CD4-positive, alpha-beta memory T cell (primary cell): ENCODE results near the gene PTER. TPM values are rescaled to one million over a fixed set of nuclear protein-coding genes. Genes with fewer than 3 reads are reported as not detected.

Experiments used
- CTCF ChIA-PET: fragments of 350-600 bp; sonication (Branson Sonifier 250); formaldehyde crosslinking; loops from one replicate; lab custom pipeline; 2021; ENCODE audit warnings: inconsistent platforms; ENCODE audit not compliant: partially characterized antibody; lab: Charles Lee
- POLR2A ChIA-PET: fragments of 350-600 bp; sonication (Branson Sonifier 250); formaldehyde crosslinking; loops from one replicate; lab custom pipeline; 2021; ENCODE audit not compliant: partially characterized antibody; lab: Charles Lee
- DNase-seq, 5 donors: peaks; one replicate each; pipeline versions ENCODE4 v3.0.0 to v3.0.0-alpha.2; 2020 to 2022; ENCODE audit warnings: mixed read lengths in 1 of 5
- H3K27ac ChIP-seq: one replicate; pipeline ENCODE4 v1.7.0; 2013; ENCODE audit warnings: low read depth, low read length
- H3K27me3 ChIP-seq: 2 replicates; pipeline ENCODE4 v1.7.0; 2013; ENCODE audit warnings: mild to moderate bottlenecking, low read length, moderate library complexity; ENCODE audit not compliant: insufficient read depth
- H3K36me3 ChIP-seq: 2 replicates; pipeline ENCODE4 v1.7.0; 2013; ENCODE audit warnings: mild to moderate bottlenecking, low read length, moderate library complexity; ENCODE audit not compliant: insufficient read depth
- H3K4me1 ChIP-seq: 2 replicates; pipeline ENCODE4 v1.7.0; 2013; ENCODE audit warnings: mild to moderate bottlenecking, low read length, moderate library complexity; ENCODE audit not compliant: insufficient read depth
- H3K4me3 ChIP-seq, 2 donors: one replicate each; pipeline ENCODE4 v1.7.0; 2013; ENCODE audit warnings: low read length in 2 of 2, mild to moderate bottlenecking in 1 of 2
- H3K9me3 ChIP-seq, 2 donors: one replicate each; pipeline ENCODE4 v1.7.0; 2013; ENCODE audit warnings: low read length in 2 of 2, control low read depth in 1 of 2; ENCODE audit not compliant: control insufficient read depth in 1 of 2
- H3K27ac Mint-ChIP-seq, 7 donors: one replicate each; pipeline ENCODE4 v1.8.0; 2020 to 2021; ENCODE audit warnings: mixed read lengths in 7 of 7, mild to moderate bottlenecking in 6 of 7, inconsistent platforms in 3 of 7, moderate library complexity in 3 of 7
- H3K27me3 Mint-ChIP-seq, 2 donors: one replicate each; pipeline ENCODE4 v1.8.0; 2020 to 2021; ENCODE audit warnings: mixed read lengths in 2 of 2
- H3K36me3 Mint-ChIP-seq, 2 donors: one replicate each; pipeline ENCODE4 v1.8.0; 2020 to 2021; ENCODE audit warnings: mixed read lengths in 2 of 2, inconsistent platforms in 1 of 2, mild to moderate bottlenecking in 1 of 2
- H3K4me1 Mint-ChIP-seq, 4 donors: one replicate each; pipeline ENCODE4 v1.8.0; 2020 to 2021; ENCODE audit warnings: mixed read lengths in 4 of 4, mild to moderate bottlenecking in 1 of 4
- H3K4me3 Mint-ChIP-seq, 8 donors: one replicate each; pipeline ENCODE4 v1.8.0; 2020 to 2021; ENCODE audit warnings: mixed read lengths in 8 of 8, mild to moderate bottlenecking in 7 of 8, moderate library complexity in 6 of 8, inconsistent platforms in 3 of 8
- H3K9me3 Mint-ChIP-seq, 8 donors: one replicate each; pipeline ENCODE4 v1.8.0; 2020 to 2021; ENCODE audit warnings: mixed read lengths in 8 of 8, mild to moderate bottlenecking in 5 of 8, inconsistent platforms in 3 of 8, moderate library complexity in 1 of 8
- intact Hi-C: fragments of 100-400 bp; cut with micrococcal nuclease; formaldehyde crosslinking; loops from one replicate; pipeline ENCODE4 v1.15.1; 2023
- polyA plus RNA-seq, 2 donors: library from polyadenylated mRNA; unstranded; fragments of 300-500 nt; fragmentation: Illumina TruSeq; gene quantifications; one replicate each; pipeline ENCODE4 v1.2.3, GENCODE V29; 2021
- total RNA-seq, 2 experiments: library from RNA; stranded (reverse); gene quantifications; one replicate each; pipeline ENCODE4 v1.2.3, GENCODE V29; 2021

Gene PTER
- total and polyA plus RNA-seq, 4 experiments from 2014 or later, result 20.8 to 26.5 (median 23.1) TPM

- peaks cover 4% of the 10 kb centered on the region for H3K27me3 ChIP-seq
- no peaks in the 10 kb centered on the region for H3K4me1 ChIP-seq
- H3K36me3 Mint-ChIP-seq, result no peaks in the 10 kb centered on the region
- H3K27me3 Mint-ChIP-seq, result peaks cover 16 to 35% of the 10 kb centered on the region in 2 donors
- no peak for DNase-seq
- H3K4me1 Mint-ChIP-seq, result peaks cover 0 to 2% (median 0%) of the 10 kb centered on the region in 4 donors
- H3K27ac Mint-ChIP-seq, result no peak overlapping the region
- peaks cover 0 to 6% (median 2%) of the 10 kb centered on the region in 8 donors for H3K9me3 Mint-ChIP-seq
- ChIA-PET POLR2A (no interaction called here), CTCF (no interaction called here)
- H3K27ac ChIP-seq, result no peak overlapping the region
- intact Hi-C loops, result no loop called here
- H3K4me3 Mint-ChIP-seq, result no peak overlapping the region
- no peaks in the 10 kb centered on the region for H3K36me3 ChIP-seq
- no peak overlapping the region for H3K4me3 ChIP-seq
- H3K9me3 ChIP-seq, result no peaks in the 10 kb centered on the region
Observed at GRCh38 chr10:16562891-16563290, 126.1 kb downstream of the PTER start.

Other genes with a start within 250 kb of the PTER start
- gene C1QL3, start 84.9 kb downstream of the PTER start, total RNA-seq, result not detected
- under 1 TPM; 0.48 TPM for gene C1QL3, start 84.9 kb downstream of the PTER start, polyA plus RNA-seq